ENCODE data around the gene MAOA.

MAOA gene

GRCh38 chrX:43627669-43628068, 28.4 kb upstream of the MAOA start:
- ChIA-PET POLR2A (no interaction called here), CTCF (no interaction called here)
- DNase-seq (ENCODE audit: extremely low spot score) = no peak
- TF ChIP-seq ELF4 (IDR thresholded peaks at IDR 0.05) (no peak), FOXA1 (IDR thresholded peaks at IDR 0.05) (no peak), L3MBTL2 (conservative IDR thresholded peaks at IDR 0.05) (no peak), TARDBP (IDR thresholded peaks at IDR 0.05) (no peak), HDGF (IDR thresholded peaks at IDR 0.05; ENCODE audit: borderline replicate concordance) (no peak), PKNOX1 (IDR thresholded peaks at IDR 0.05) (no peak), ARNT (IDR thresholded peaks at IDR 0.05) (no peak), SUZ12 (IDR thresholded peaks at IDR 0.05) (no peak)

GRCh38 chrX:43629229-43629628, 26.9 kb upstream of the MAOA start:
- DNase-seq (ENCODE audit: extremely low spot score) = no peak
- TF ChIP-seq SUZ12 (IDR thresholded peaks at IDR 0.05) (no peak), ELF4 (IDR thresholded peaks at IDR 0.05) (no peak), ZNF384 (IDR thresholded peaks at IDR 0.05) (no peak), FOXM1 (IDR thresholded peaks at IDR 0.05; ENCODE audit: borderline replicate concordance) (no peak), HDGF (IDR thresholded peaks at IDR 0.05; ENCODE audit: borderline replicate concordance) (no peak), LEF1 (IDR thresholded peaks at IDR 0.05; ENCODE audit: borderline replicate concordance) (no peak), PKNOX1 (IDR thresholded peaks at IDR 0.05) (no peak), FOXK2 (IDR thresholded peaks at IDR 0.05) (no peak), L3MBTL2 (conservative IDR thresholded peaks at IDR 0.05) (no peak), FOXA1 (IDR thresholded peaks at IDR 0.05) (no peak), NFRKB (IDR thresholded peaks at IDR 0.05) (no peak), BHLHE40 (IDR thresholded peaks at IDR 0.05; ENCODE audit: borderline replicate concordance) (no peak), TARDBP (IDR thresholded peaks at IDR 0.05) (no peak), SP1 (IDR thresholded peaks at IDR 0.05) (no peak), CTBP1 (IDR thresholded peaks at IDR 0.05; ENCODE audit: borderline replicate concordance) (no peak), ARNT (IDR thresholded peaks at IDR 0.05) (no peak)
- ChIA-PET CTCF (no interaction called here), POLR2A (no interaction called here)

GRCh38 chrX:43631841-43632240, 24.3 kb upstream of the MAOA start:
- ChIA-PET CTCF (no interaction called here), POLR2A (no interaction called here)
- DNase-seq (ENCODE audit: extremely low spot score) = no peak
- TF ChIP-seq TARDBP (IDR thresholded peaks at IDR 0.05) = no peak
- TF ChIP-seq SP1 (IDR thresholded peaks at IDR 0.05) = no peak
- no peak for TF ChIP-seq SUZ12 (IDR thresholded peaks at IDR 0.05)
- no peak for TF ChIP-seq NFRKB (IDR thresholded peaks at IDR 0.05)
- no peak for TF ChIP-seq BHLHE40 (IDR thresholded peaks at IDR 0.05; ENCODE audit: borderline replicate concordance)
- TF ChIP-seq FOXK2 (IDR thresholded peaks at IDR 0.05) = no peak
- TF ChIP-seq LEF1 (IDR thresholded peaks at IDR 0.05; ENCODE audit: borderline replicate concordance) = no peak
- TF ChIP-seq ELF4 (IDR thresholded peaks at IDR 0.05) = no peak
- TF ChIP-seq CTBP1 (IDR thresholded peaks at IDR 0.05; ENCODE audit: borderline replicate concordance) = no peak

GRCh38 chrX:43633081-43633480, 23.0 kb upstream of the MAOA start:
- CTCF ChIA-PET = no interaction called here

GRCh38 chrX:43633757-43634156, 22.3 kb upstream of the MAOA start:
- no peak for DNase-seq (ENCODE audit: extremely low spot score)
- ChIA-PET POLR2A (no interaction called here), CTCF (no interaction called here)
- TF ChIP-seq SP1 (IDR thresholded peaks at IDR 0.05) (no peak), L3MBTL2 (conservative IDR thresholded peaks at IDR 0.05) (no peak), LEF1 (IDR thresholded peaks at IDR 0.05; ENCODE audit: borderline replicate concordance) (no peak), ELF4 (IDR thresholded peaks at IDR 0.05) (no peak), CTBP1 (IDR thresholded peaks at IDR 0.05; ENCODE audit: borderline replicate concordance) (no peak), FOXM1 (IDR thresholded peaks at IDR 0.05; ENCODE audit: borderline replicate concordance) (no peak), ARNT (IDR thresholded peaks at IDR 0.05) (no peak), FOXK2 (IDR thresholded peaks at IDR 0.05) (no peak), ZNF384 (IDR thresholded peaks at IDR 0.05) (no peak), PKNOX1 (IDR thresholded peaks at IDR 0.05) (no peak), FOXA1 (IDR thresholded peaks at IDR 0.05) (no peak)

More at GRCh38 chrX:43633081-43633480, 23.0 kb upstream of the MAOA start:
- POLR2A ChIA-PET = no interaction called here
- no peak for DNase-seq (ENCODE audit: extremely low spot score)
- TF ChIP-seq LEF1 (IDR thresholded peaks at IDR 0.05; ENCODE audit: borderline replicate concordance) = no peak
- no peak for TF ChIP-seq FOXK2 (IDR thresholded peaks at IDR 0.05)

GRCh38 chrX:43640482-43640881, 15.6 kb upstream of the MAOA start:
- no peak for TF ChIP-seq L3MBTL2 (conservative IDR thresholded peaks at IDR 0.05)
- TF ChIP-seq CTBP1 (IDR thresholded peaks at IDR 0.05; ENCODE audit: borderline replicate concordance) = no peak
- no peak for TF ChIP-seq TARDBP (IDR thresholded peaks at IDR 0.05)
- ChIA-PET POLR2A (no interaction called here), CTCF (interaction anchor here (0.8 kb wide), 1 partner anchor 12 kb away, joined by 5 read pairs; no protein-coding TSS in a partner anchor)
- DNase-seq (ENCODE audit: extremely low spot score) = no peak

GRCh38 chrX:43641691-43642090, 14.4 kb upstream of the MAOA start:
- DNase-seq (ENCODE audit: extremely low spot score) = no peak
- TF ChIP-seq BHLHE40 (IDR thresholded peaks at IDR 0.05; ENCODE audit: borderline replicate concordance) (no peak), HDGF (IDR thresholded peaks at IDR 0.05; ENCODE audit: borderline replicate concordance) (no peak), PKNOX1 (IDR thresholded peaks at IDR 0.05) (no peak), L3MBTL2 (conservative IDR thresholded peaks at IDR 0.05) (no peak), FOXM1 (IDR thresholded peaks at IDR 0.05; ENCODE audit: borderline replicate concordance) (no peak), ARNT (IDR thresholded peaks at IDR 0.05) (no peak)
- ChIA-PET POLR2A (no interaction called here), CTCF (no interaction called here)

Data from HEK293T (cell line).